HT1080 (cell line): ENCODE results near the gene CATSPERD. TPM values are rescaled to one million over a fixed set of nuclear protein-coding genes. Genes with fewer than 3 reads are reported as not detected.
"Not testable (repeated sequence)": the region's sequence is repeated elsewhere in the genome, so short reads cannot be mapped to it uniquely, and the experiment has no call there.

Source experiments
- DNase-seq: peaks from one replicate; pipeline ENCODE4 v3.0.0-alpha.2; 2015; ENCODE audit warnings: low read depth
- total RNA-seq: library from RNA; depleted of rRNA; stranded (reverse); fragments of >200 nt; shearing (Covaris generic); gene quantifications from 2 replicates; pipeline ENCODE4 v1.2.3, GENCODE V29; 2014

The CATSPERD gene
- total RNA-seq, 1 experiment from 2014 or later: not detected

GRCh38 chr19:5727453-5728050 lies 7.1 kb downstream of the CATSPERD start:
- DNase-seq: no peak

GRCh38 chr19:5733172-5733571 lies 12.7 kb downstream of the CATSPERD start:
- not testable (repeated sequence) for DNase-seq

- no peak for DNase-seq
Observed at GRCh38 chr19:5738423-5738822, 18.0 kb downstream of the CATSPERD start.

- DNase-seq: no peak
Observed at GRCh38 chr19:5742051-5742450, 21.6 kb downstream of the CATSPERD start.

- DNase-seq: no peak
Observed at GRCh38 chr19:5743630-5744029, 23.2 kb downstream of the CATSPERD start.

GRCh38 chr19:5744999-5745398 lies 24.6 kb downstream of the CATSPERD start:
- not testable (repeated sequence) for DNase-seq

- not testable (repeated sequence) for DNase-seq
Observed at GRCh38 chr19:5748920-5749319, 28.5 kb downstream of the CATSPERD start.

- no peak for DNase-seq
Observed at GRCh38 chr19:5749505-5749904, 29.1 kb downstream of the CATSPERD start.

GRCh38 chr19:5751709-5752108 lies 31.3 kb downstream of the CATSPERD start:
- no peak for DNase-seq

- no peak for DNase-seq
Observed at GRCh38 chr19:5753743-5754142, 33.3 kb downstream of the CATSPERD start.

- DNase-seq: no peak
Observed at GRCh38 chr19:5762608-5763217, 42.3 kb downstream of the CATSPERD start.

GRCh38 chr19:5765220-5765619 lies 44.8 kb downstream of the CATSPERD start:
- no peak for DNase-seq

GRCh38 chr19:5767949-5768348 lies 47.5 kb downstream of the CATSPERD start:
- DNase-seq: no peak

- DNase-seq: no peak
Observed at GRCh38 chr19:5772416-5772815, 52.0 kb downstream of the CATSPERD start.

- no peak for DNase-seq
Observed at GRCh38 chr19:5773276-5773675, 52.8 kb downstream of the CATSPERD start.

- DNase-seq: no peak
Observed at GRCh38 chr19:5774921-5775320, 54.5 kb downstream of the CATSPERD start.

- peak; percentile 31 for DNase-seq
Observed at GRCh38 chr19:5775668-5776309, 55.4 kb downstream of the CATSPERD start.

GRCh38 chr19:5778402-5778801 lies 58.0 kb downstream of the CATSPERD start:
- no peak for DNase-seq

GRCh38 chr19:5780916-5781315 lies 60.5 kb downstream of the CATSPERD start:
- DNase-seq: not testable (repeated sequence)

GRCh38 chr19:5782322-5782721 lies 61.9 kb downstream of the CATSPERD start:
- no peak for DNase-seq

- DNase-seq: no peak
Observed at GRCh38 chr19:5782945-5783919, 62.8 kb downstream of the CATSPERD start.
